Measurements from ENCODE around the gene SUGP1.

- no peak for TF ChIP-seq CTCF (IDR thresholded peaks at IDR 0.05)
- no peak for TF ChIP-seq POLR2A (IDR thresholded peaks at IDR 0.05)
Observed at GRCh38 chr19:19319732-19320360, 463 bp downstream of the SUGP1 start.
